ENCODE measurements around the gene ZBTB1. TPM values are rescaled to one million over a fixed set of nuclear protein-coding genes. Genes with fewer than 3 reads are reported as not detected.

Gene ZBTB1
- total and polyA plus RNA-seq, 9 of the 15 experiments (the other 6 are each of a cell fraction or from before 2014, with no cell fraction given), result 2.3 to 16.5 (median 9.0) TPM

DNA sequence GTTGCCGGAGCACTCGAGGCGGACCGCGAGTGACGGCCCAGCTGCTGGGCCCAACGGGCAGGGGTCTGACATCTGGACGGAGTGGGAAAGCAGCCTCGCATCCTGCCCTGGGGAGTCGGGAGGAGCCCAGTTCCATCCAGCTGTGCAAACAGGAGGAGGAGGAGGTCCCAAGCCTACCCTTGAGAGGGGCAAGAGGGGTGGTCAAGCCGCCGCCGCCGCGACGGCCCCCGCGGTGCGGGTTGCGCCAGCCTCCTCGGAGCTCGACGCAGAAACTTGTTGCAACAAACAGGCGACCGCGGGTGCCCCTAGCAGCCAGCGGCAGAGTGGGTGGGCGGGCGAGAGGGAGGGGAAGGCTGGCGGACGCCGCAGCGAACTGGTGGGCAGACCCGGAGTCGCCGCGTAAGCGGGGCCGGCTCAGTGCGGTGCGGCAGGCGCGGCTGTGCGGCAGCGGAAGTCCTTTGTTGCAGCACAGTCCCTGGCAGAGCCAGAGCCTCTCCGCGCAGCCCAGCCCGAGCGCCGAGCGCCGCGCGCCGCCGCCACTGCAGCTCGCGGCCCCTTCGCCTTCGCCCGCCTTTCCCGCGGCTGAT lies at the start of gene ZBTB1 (continued):
- 0 out of 4 replicates have a peak, but pooled peaks of 1 of the 2 experiments have one; percentile 37 for TF ChIP-seq SIN3A (IDR thresholded peaks at IDR 0.05; ENCODE audit: borderline replicate concordance in 2 of 2, control insufficient read depth in 1 of 2, low read depth in 2 of 2, low read length in 2 of 2)
- TF ChIP-seq ELF2 (CRISPR knock-in tag; IDR thresholded peaks at IDR 0.05), result 0 out of 2 replicates have a peak, but pooled peaks have one; percentile 14
- TF ChIP-seq FOSL1 (tag; conservative IDR thresholded peaks at IDR 0.05), result no peak
- TF ChIP-seq ARID1B (IDR thresholded peaks at IDR 0.05), result no peak
- TF ChIP-seq PRPF4 (IDR thresholded peaks at IDR 0.05; ENCODE audit: insufficient read depth, low read depth, low read length, poor library complexity, severe bottlenecking), result peak; percentile 28
- TF ChIP-seq, protein P1, sequence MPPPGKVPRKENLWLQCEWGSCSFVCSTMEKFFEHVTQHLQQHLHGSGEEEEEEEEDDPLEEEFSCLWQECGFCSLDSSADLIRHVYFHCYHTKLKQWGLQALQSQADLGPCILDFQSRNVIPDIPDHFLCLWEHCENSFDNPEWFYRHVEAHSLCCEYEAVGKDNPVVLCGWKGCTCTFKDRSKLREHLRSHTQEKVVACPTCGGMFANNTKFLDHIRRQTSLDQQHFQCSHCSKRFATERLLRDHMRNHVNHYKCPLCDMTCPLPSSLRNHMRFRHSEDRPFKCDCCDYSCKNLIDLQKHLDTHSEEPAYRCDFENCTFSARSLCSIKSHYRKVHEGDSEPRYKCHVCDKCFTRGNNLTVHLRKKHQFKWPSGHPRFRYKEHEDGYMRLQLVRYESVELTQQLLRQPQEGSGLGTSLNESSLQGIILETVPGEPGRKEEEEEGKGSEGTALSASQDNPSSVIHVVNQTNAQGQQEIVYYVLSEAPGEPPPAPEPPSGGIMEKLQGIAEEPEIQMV (tag; conservative IDR thresholded peaks at IDR 0.05; ENCODE audit: low read depth), result 0 out of 2 replicates have a peak, but pooled peaks have one; percentile 30
- no peak for TF ChIP-seq PCBP1 (IDR thresholded peaks at IDR 0.05; ENCODE audit: low read depth, low read length, poor library complexity, severe bottlenecking)
- no peak for TF ChIP-seq ZNF561 (CRISPR knock-in tag; conservative IDR thresholded peaks at IDR 0.05)
- TF ChIP-seq ZBTB7A (IDR thresholded peaks at IDR 0.05; ENCODE audit: borderline replicate concordance, control insufficient read depth, low read depth, low read length), result 0 out of 2 replicates have a peak, but pooled peaks have one; percentile 26
- no peak for TF ChIP-seq ZC3H8 (IDR thresholded peaks at IDR 0.05)
- TF ChIP-seq, protein P2, sequence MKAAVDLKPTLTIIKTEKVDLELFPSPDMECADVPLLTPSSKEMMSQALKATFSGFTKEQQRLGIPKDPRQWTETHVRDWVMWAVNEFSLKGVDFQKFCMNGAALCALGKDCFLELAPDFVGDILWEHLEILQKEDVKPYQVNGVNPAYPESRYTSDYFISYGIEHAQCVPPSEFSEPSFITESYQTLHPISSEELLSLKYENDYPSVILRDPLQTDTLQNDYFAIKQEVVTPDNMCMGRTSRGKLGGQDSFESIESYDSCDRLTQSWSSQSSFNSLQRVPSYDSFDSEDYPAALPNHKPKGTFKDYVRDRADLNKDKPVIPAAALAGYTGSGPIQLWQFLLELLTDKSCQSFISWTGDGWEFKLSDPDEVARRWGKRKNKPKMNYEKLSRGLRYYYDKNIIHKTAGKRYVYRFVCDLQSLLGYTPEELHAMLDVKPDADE (conservative IDR thresholded peaks at IDR 0.05; ENCODE audit: control insufficient read depth, low read depth, low read length), result no peak; the same call in 1 of the 2 replicates
- TF ChIP-seq NRF1 (conservative IDR thresholded peaks at IDR 0.05 in 1 of 2, IDR thresholded peaks at IDR 0.05 in 1 of 2), result peak; percentile 70 to 72
- peak; percentile 15 for TF ChIP-seq DACH1 (IDR thresholded peaks at IDR 0.05; ENCODE audit: partially characterized antibody)
- no peak for TF ChIP-seq RBM15 (IDR thresholded peaks at IDR 0.05; ENCODE audit: insufficient read depth, low read length)
- no peak for TF ChIP-seq ZZZ3 (IDR thresholded peaks at IDR 0.05)
- no peak for TF ChIP-seq ZNF764 (CRISPR knock-in tag; IDR thresholded peaks at IDR 0.05; ENCODE audit: low read depth)
- no peak for TF ChIP-seq NFIC (IDR thresholded peaks at IDR 0.05)
- 0 out of 2 replicates have a peak, but pooled peaks have one; percentile 22 for TF ChIP-seq CEBPB (tag; IDR thresholded peaks at IDR 0.05)
- TF ChIP-seq ZNF77 (CRISPR knock-in tag; IDR thresholded peaks at IDR 0.05), result no peak
- no peak for TF ChIP-seq GATA2 (CRISPR knock-in tag; IDR thresholded peaks at IDR 0.05)
